ENCODE results near the gene TBC1D3E. TPM values are rescaled to one million over a fixed set of nuclear protein-coding genes. Genes with fewer than 3 reads are reported as not detected.
"Not testable (repeated sequence)": the region's sequence is repeated elsewhere in the genome, so short reads cannot be mapped to it uniquely, and the experiment has no call there.

The TBC1D3E gene
- total RNA-seq = not detected

GRCh38 chr17:38127651-38128050 lies at the start of gene TBC1D3E:
Gene TBC1D3E (plus strand): TSS chr17:38127951. CDS start chr17:38129496, 1,545 bp downstream.
- POLR2A ChIA-PET = not testable (repeated sequence)

DNA sequence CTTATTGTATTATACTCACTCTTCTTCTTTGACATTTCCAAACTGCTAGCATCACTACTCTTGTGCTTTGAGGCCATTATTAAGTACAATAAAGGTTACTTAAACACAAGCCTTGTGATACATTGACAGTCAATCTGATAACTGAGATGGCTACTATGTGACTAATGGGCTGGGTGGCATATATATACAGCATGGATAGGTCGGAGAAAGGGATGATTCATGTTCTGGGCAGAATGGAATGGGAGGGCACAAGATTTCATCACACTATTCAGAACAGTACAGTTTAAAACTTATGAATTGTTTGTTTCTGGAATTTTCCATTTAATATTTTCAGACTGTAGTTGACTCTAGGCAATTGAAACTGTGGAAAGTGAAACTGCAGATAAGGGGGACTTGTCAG lies 40.4 kb upstream of the TBC1D3E start:
- CTCF ChIA-PET, POLR2A ChIA-PET: not testable (repeated sequence)

More at GRCh38 chr17:38127651-38128050, at the start of gene TBC1D3E:
- CTCF ChIA-PET = not testable (repeated sequence)

DNA sequence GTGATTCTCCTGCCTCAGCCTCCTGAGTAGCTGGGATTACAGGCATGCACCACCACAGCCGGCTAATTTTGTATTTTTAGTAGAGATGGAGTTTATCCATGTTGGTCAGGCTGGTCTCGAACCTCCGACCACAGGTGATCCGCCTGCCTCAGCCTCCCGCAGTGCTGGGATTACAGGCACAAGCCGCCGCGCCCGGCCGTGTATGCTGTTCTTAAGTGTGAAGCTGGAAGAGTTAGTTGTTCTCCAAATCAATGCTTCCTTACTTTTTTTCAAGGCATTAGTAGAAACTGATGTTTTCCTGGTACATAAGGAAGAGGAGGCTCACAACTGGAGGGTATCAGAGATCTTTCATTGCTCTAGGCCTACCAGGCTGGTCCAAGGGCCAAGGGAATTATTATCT lies 39.6 kb upstream of the TBC1D3E start:
- POLR2A ChIA-PET, CTCF ChIA-PET: not testable (repeated sequence)

DNA sequence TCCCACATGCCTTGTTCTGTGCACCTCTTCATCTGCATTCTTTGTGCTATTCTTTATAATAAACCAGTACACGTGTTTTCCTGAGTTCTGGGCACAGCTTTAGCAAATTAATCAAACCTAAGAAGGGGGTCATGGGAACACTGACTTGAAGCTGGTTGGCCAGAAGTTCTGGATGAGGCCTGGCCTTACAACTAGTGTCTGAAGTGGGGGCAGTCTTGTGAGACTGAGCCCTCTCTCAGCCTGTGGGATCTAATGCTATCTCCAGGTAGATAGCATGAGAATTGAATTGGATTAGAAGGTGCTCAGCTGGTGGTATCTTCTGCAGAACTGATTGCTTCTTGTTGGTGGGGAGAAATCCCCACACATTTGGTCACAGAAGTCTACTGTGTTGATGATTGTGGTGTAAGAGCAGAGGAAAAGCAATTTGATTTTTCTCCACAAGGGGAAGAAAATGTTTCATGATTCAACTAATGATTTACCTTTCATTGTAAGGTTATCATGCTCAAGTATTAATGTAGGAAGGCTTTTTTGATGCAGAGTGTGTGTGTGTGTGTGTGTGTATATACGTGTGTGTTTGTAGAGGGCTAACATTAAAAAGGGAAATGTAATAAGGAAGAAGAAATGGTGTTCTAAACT lies 33.6 kb upstream of the TBC1D3E start:
- CTCF ChIA-PET, POLR2A ChIA-PET: not testable (repeated sequence)

- POLR2A ChIA-PET, CTCF ChIA-PET: not testable (repeated sequence)
These were observed 28.5 kb upstream of the TBC1D3E start for GRCh38 chr17:38099262-38099661.

- POLR2A ChIA-PET, CTCF ChIA-PET: not testable (repeated sequence)
These were observed 7.9 kb upstream of the TBC1D3E start for GRCh38 chr17:38119829-38120228.

GRCh38 chr17:38134860-38135259 lies 7.1 kb downstream of the TBC1D3E start:
- POLR2A ChIA-PET, CTCF ChIA-PET: not testable (repeated sequence)

Other genes with a start within 250 kb of the TBC1D3E start
- gene TBC1D3K, start 203.5 kb upstream of the TBC1D3E start, total RNA-seq = not detected
- 1 to 10 TPM; 5.4 to 6.1 TPM for gene TBC1D3L, start 138.9 kb upstream of the TBC1D3E start, total RNA-seq
- gene TBC1D3D, start 124.0 kb upstream of the TBC1D3E start, total RNA-seq = under 1 TPM in 1 of 2 experiments, not detected in 1; 0.10 TPM
- 1 to 10 TPM; 1.1 to 2.3 TPM for gene TBC1D3C, start 59.3 kb upstream of the TBC1D3E start, total RNA-seq
- gene TBC1D3, start 64.6 kb downstream of the TBC1D3E start, total RNA-seq = not detected
- 10 to 100 TPM; 67.7 to 68.6 TPM for gene MRPL45, start 169.2 kb downstream of the TBC1D3E start, total RNA-seq
- under 1 TPM; 0.06 to 0.30 TPM for gene GPR179, start 216.0 kb downstream of the TBC1D3E start, total RNA-seq
- gene SOCS7, start 223.9 kb downstream of the TBC1D3E start, total RNA-seq = 10 to 100 TPM; 19.9 to 23.4 TPM